GM15510 (cell line): ENCODE results near the gene AEBP2.

Experiments used
- POLR2A ChIP-seq: IDR thresholded peaks from 3 replicates; pipeline ENCODE4 v1.6.1; 2011; ENCODE audit warnings: borderline replicate concordance; ENCODE audit not compliant: insufficient read length; ENCODE audit errors: extremely low read depth

AEBP2 gene

DNA sequence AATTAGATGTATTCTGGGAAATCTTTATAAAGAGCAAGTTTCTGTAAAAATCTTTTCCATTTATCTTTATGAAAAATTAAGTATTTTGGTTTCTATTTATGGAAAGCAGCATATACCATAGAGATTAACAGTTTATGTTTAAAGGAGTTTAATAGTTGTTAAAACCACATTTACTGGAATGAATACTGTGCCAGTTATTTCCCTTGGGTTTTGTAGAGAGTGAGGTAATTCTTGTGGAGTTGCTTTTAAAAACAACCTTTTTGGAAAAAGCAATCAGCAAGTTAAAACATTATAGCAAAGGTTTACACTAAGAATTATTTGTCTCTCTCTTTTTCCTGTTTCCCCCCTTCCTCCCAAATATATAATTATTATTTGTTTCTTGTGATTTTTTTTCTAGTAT lies 34.9 kb downstream of the AEBP2 start:
- no peak for TF ChIP-seq POLR2A

DNA sequence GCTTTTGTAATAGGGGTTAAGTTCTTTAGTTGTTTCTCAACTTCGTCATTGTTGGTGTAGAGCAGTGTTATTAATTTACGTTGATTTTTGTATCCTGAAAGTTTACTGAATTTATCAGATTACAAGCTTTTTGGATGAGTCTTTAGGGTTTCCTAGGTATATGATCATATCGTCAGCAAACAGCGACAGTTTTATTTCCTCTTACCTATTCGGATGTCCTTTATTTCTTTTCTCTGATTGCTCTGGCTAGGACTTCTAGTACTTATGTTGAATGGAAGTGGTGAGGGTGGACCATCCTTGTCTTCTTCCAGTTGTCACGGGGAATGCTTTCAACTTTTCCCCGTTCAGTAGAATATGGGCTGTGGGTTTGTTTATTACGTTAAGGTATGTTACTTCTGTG lies 37.8 kb downstream of the AEBP2 start:
- TF ChIP-seq POLR2A, result no peak

DNA sequence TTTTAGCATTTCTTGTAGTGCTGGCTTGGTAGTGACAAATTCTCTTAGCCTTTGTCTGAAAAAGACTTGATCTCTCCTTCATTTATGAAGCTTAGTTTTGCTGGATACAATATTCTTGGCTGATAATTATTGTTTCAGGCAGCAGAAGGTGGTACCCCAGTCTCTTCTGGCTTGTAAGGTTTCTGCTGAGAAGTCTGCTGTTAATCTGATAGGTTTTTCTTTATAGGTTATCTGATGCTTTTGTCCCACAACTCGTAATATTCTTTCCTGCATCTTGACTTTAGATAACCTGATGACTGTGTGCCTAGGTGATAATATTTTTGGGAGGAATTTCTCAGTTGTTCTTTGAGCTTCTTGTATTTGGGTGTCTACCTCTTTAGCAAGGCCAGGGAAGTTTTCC lies 41.2 kb downstream of the AEBP2 start:
- TF ChIP-seq POLR2A, result no peak

DNA sequence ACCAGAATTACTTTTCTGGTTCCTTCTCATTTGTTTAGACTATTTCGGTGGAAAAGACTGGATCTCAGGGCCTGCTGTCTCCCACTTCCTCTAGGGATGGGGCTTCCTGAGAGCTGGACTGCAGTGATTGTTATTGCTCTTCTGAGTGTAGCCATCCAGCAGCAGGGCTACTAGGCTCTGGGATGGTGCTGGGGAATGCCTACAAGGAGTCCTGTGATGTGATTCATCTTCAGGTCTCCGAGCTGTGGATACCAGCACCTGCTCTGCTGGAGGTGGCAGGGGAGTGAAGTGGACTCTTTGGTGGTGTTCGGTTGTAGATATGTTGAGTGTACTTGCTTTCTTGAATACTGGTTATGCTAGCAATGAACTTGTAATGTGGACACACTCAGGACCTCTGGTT lies 42.7 kb downstream of the AEBP2 start:
- no peak for TF ChIP-seq POLR2A

DNA sequence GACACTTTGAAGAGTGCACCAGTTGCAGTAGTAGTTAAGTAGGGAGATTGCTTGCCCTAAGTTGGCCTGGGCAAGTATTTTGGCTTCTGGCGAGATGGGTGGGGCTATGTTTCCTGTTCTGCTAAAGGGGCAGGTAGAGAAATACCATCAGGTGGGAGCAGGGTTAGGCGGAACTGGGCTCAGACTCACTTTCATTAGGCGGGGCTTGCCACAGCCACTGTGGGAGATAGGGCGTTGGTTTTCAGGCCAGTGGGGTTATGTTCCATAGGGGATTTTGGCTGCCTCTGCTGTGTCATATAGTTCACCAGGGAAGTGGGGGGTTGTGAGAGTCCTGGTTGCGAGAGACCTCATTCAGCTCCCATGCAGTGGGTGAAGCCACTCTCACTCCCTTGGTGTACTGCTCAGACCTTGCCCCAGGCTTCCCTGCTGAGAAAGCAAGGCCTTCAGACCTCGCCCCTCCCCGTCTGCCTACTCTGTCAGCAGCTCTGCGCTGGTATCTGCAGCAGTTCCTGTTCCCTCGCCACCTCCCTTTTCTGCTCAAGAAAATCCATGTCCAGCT lies 43.3 kb downstream of the AEBP2 start:
- no peak for TF ChIP-seq POLR2A

DNA sequence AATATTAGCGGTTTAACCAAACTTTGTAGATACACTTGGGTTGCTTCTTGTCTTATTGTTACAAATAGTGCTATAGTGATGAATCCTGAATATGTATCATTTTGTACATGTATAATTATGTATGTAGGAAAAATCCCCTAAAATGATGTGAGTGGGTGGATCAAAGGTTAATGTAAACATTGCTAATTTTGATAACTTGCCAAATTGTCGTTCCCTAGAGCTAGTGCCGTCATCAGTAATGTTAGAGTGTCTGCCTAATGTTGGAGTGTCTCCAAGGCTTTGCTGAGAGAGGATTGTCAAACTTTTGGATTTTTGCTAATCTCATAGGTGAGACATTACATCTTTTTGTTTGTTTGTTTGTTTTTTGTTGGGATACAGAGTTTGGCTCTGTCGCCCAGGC lies 44.4 kb downstream of the AEBP2 start:
- no peak for TF ChIP-seq POLR2A

DNA sequence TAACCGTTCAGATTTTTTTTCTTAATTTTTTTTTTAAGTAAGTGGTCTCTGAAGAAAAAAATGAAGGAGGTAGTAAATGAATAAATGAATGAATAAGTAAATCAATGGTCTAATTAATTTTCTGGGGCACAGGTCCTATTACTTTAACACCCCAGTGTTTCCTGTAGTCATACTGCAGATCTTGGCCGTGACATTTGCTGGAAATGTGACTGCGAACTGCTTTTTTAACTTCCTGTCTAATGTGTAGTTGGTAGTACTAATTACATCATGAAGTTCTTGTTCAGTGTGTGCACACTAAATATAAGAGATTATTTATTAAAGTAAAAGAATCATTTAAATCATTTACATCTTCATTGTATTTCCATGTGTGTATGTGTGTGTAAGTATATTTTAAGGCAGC lies 45.4 kb downstream of the AEBP2 start:
- TF ChIP-seq POLR2A, result no peak

DNA sequence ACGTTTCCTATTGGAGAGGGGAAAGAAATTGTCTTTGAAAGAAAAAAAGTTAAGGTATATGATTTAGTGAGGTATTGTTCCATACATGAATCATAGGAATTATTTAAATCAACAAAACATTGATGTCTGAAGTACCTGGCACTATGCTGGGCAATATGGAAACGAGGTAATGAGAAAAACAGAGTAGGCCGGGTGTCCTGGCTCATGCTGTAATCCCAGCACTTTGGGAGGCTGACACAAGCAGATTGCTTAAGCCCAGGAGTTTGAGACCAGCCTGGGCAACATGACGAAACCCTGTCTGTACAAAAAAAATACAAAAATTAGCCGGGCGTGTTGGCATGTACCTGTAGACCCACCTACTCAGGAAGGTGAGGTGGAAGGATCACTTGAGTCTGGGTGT lies 45.9 kb downstream of the AEBP2 start:
- TF ChIP-seq POLR2A, result no peak

DNA sequence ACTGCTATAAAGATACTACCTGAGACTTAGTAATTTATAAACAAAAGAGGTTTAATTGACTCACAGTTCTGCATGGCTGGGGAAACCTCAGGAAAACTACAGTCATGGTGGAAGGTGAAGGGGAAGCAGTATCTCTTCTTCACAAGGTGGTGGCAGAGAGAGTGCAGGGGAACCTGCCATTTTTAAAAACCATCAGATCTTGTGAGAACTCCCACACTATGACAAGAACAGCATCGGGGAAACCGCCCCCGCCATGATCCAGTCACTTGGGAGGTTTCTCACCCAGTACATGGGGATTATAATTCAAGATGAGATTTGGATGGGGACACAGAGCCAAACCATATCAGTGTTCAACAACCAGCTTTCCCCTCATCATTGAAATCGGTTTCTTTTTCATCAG lies 49.9 kb downstream of the AEBP2 start:
- no peak for TF ChIP-seq POLR2A

DNA sequence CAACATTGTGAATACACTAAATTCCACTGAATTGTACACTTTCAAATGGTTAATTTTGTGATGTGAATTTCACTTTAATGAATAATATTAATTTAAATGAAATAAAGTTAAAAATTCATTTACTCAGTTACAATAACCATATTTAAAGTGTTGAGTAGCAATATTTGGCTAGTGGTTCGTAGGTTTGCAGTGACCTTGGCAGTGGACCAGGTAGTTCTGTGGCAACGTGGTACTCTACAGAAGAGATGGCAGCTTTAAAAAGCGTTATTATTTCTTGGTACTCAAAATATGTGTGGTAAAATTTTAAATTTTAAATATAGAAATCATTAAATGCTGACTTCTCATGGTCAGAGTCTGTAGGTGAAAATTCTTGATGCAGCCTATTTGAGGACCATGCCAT lies 51.6 kb downstream of the AEBP2 start:
- no peak for TF ChIP-seq POLR2A

DNA sequence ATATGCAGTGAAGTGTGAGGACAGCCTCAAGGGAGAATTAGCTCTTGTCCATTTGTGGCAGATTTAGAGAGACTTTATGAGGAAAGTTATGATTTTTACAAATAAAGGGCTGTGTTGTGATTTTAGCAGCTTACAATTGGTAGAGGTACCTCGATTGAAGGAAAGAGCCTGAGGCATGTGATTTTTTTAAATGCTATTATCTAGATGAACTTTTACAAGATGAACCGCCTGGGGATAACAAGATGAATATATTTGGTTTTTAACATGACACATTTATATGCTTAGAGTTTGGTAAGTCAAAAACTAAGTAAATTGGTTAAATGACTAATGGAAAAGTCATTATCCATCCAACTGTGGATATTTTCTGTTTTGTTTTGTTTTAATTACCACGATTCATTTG lies 52.6 kb downstream of the AEBP2 start:
- no peak for TF ChIP-seq POLR2A

DNA sequence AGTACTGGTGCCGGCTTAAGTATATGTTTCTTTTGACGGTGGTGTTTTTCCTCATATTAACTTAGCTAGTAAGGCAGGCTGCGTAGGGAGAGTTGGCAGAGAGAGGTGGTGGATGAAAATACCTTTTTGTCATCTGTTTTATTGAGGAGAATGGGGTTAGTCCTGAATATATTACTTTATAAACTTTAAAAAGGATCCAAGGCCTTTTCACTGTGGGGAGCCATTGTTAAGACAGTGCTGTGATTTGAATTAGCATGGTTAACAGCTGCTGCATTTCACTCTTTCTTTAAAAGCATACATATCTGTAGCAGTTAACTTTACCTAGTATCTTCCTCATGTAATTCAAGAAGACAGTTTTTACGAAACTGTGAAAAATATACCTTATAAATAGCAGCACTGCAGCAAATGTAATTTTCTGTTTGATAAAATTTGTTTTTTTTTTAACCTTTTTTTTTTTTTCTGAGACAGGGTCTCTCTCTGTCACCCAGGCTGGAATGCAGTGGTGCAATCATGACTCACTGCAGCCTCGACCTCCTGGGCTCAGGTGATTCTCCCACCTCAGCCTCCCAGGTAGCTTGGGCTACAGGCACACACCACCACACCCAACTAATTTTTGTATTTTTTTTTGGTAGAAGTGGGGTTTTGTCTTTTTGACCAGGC lies 57.1 kb downstream of the AEBP2 start:
- no peak for TF ChIP-seq POLR2A

DNA sequence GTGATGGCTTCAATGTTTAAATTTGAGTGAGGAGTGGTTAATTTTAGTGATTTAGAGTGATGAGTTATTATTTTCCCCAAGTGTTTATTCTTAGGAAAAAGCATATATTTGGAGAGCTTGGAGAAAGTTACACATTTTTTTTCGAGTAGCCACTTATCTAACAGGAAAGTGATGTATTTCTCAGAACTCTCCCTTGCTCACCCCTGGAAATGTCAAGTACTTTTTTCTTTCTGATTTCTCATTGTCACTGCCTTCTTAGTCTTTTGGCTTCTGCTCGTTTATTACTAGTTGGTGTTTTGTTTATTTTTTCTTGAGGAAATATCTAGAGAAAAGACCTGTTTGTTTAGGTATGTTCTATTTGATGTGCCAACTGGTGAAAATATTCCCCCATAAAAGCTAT lies 58.8 kb downstream of the AEBP2 start:
- no peak for TF ChIP-seq POLR2A

DNA sequence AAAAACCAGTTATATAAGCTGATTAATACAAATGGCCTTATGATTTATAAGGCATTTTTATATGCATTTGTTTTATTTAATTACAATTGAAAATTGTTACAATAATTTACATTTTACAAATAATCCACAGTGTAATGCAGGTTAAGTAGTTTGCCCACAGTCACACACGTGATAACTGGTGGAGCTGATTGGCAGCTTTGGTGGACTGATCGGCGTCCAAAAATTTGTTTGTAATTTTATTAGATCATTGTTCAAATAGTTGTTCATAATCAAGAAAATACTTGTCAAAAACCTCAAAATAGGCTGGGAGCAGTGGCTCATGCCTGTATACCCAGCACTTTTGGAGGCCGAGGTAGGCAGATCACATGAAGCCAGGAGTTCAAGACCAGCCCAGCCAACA lies 59.7 kb downstream of the AEBP2 start:
- no peak for TF ChIP-seq POLR2A

DNA sequence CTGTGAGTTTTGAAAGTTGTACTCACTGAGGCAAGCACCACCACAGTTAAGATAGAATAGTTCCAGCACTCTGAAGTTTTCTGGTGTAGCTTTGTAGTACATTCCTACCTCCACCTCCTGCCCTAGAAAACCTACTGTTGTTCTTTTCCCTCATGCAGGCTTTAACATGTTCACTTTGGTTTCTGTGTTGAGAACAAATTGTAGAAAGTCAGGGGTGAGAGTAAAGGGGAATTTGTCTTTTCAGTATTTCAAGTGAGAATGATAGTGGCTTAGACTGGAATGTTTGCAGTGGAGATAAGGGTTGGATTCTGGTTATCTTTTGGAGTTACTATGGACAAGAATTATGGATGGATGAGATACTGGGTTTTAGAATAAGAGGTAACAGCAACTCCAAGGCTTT lies 67.2 kb downstream of the AEBP2 start:
- no peak for TF ChIP-seq POLR2A

DNA sequence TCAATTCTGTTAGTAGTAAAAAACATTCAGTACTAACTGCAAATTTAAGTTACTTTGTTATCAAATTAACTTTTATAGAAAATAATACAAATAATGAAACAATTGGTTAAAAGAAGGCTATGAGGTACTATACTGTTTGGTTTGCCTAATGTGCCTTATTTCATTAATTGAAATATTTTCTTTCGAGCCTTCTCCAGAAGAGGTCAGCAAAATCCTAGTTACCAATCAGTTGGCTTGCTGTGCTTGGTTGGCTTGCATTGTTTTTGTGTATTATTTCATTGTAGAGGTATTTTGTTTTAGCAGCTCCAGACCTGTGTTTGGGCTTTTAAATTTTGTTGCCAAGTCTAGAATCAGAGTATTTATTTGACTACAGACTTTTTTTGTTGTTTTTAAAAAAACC lies 68.5 kb downstream of the AEBP2 start:
- no peak for TF ChIP-seq POLR2A

DNA sequence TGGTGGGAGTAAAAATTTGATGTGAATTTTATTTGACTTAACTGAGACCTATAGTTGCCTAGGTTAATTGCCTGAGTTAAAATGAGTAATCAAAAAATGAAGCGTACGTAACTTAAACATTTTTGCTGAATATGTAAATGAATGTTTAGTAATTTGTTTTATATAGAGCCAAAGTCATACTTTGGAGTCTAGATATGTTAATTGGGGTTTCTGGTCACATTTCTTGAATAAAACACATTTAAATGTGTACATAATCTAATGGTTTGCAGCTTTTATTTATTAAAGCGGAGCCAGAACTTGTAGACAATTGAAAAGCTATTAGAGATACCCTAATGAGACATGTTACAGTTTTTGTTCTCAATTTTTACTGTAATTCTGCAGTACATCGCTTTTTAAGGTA lies 71.2 kb downstream of the AEBP2 start:
- no peak for TF ChIP-seq POLR2A
